HG03039 (cell line): ENCODE results near the gene WRAP73.

Experiments used
- ATAC-seq: cut with Tn5 transposase; IDR thresholded peaks from one replicate; pipeline ENCODE4 v1.9.1; 2021; ENCODE audit warnings: mild to moderate bottlenecking, moderate library complexity; ENCODE audit not compliant: unreplicated experiment

Gene WRAP73

GRCh38 chr1:3649342-3650247 is at the start of gene WRAP73:
TSS of gene WRAP73 (minus strand) at chr1:3650103. CDS start at chr1:3649999, 104 bp downstream.
- peak; percentile 69 for ATAC-seq

GRCh38 chr1:3699596-3699995 is 49.7 kb upstream of the WRAP73 start:
- no peak for ATAC-seq

- ATAC-seq, result no peak
Observed at GRCh38 chr1:3698660-3699408, 48.9 kb upstream of the WRAP73 start.

GRCh38 chr1:3697810-3698209 is 47.9 kb upstream of the WRAP73 start:
- ATAC-seq, result no peak

GRCh38 chr1:3697104-3697503 is 47.2 kb upstream of the WRAP73 start:
- ATAC-seq, result no peak

- ATAC-seq, result no peak
Observed at GRCh38 chr1:3696689-3697088, 46.8 kb upstream of the WRAP73 start.

- no peak for ATAC-seq
Observed at GRCh38 chr1:3695326-3696217, 45.7 kb upstream of the WRAP73 start.

- no peak for ATAC-seq
Observed at GRCh38 chr1:3693321-3693720, 43.4 kb upstream of the WRAP73 start.

GRCh38 chr1:3692598-3692997 is 42.7 kb upstream of the WRAP73 start:
- ATAC-seq, result no peak

GRCh38 chr1:3691421-3692204 is 41.7 kb upstream of the WRAP73 start:
- no peak for ATAC-seq

- ATAC-seq, result no peak
Observed at GRCh38 chr1:3690282-3691065, 40.6 kb upstream of the WRAP73 start.

GRCh38 chr1:3689138-3689750 is 39.3 kb upstream of the WRAP73 start:
- ATAC-seq, result no peak

- no peak for ATAC-seq
Observed at GRCh38 chr1:3688356-3689137, 38.6 kb upstream of the WRAP73 start.

GRCh38 chr1:3687504-3687903 is 37.6 kb upstream of the WRAP73 start:
- no peak for ATAC-seq

- no peak for ATAC-seq
Observed at GRCh38 chr1:3685906-3686305, 36.0 kb upstream of the WRAP73 start.

- ATAC-seq, result no peak
Observed at GRCh38 chr1:3685222-3685621, 35.3 kb upstream of the WRAP73 start.

- no peak for ATAC-seq
Observed at GRCh38 chr1:3683992-3684391, 34.1 kb upstream of the WRAP73 start.

- ATAC-seq, result no peak
Observed at GRCh38 chr1:3683197-3683596, 33.3 kb upstream of the WRAP73 start.
